GM21381 (cell line): Measurements from ENCODE around the gene REG3A.

Experiments used
- ATAC-seq: cut with Tn5 transposase; IDR thresholded peaks from one replicate; pipeline ENCODE4 v1.9.1; 2021; ENCODE audit warnings: mild to moderate bottlenecking, moderate library complexity; ENCODE audit not compliant: unreplicated experiment

The REG3A gene

GRCh38 chr2:79159653-79160052, at the start of gene REG3A:
REG3A (minus strand) TSS chr2:79159753; CDS start chr2:79159405, 348 bp downstream.
- no peak for ATAC-seq

GRCh38 chr2:79200762-79201161, 41.2 kb upstream of the REG3A start:
- ATAC-seq, result no peak

GRCh38 chr2:79191816-79192215, 32.3 kb upstream of the REG3A start:
- ATAC-seq, result no peak

- ATAC-seq, result no peak
Measured at GRCh38 chr2:79191081-79191480, 31.5 kb upstream of the REG3A start.

- ATAC-seq, result no peak
Measured at GRCh38 chr2:79189465-79189864, 29.9 kb upstream of the REG3A start.

GRCh38 chr2:79181617-79182016, 22.1 kb upstream of the REG3A start:
- ATAC-seq, result no peak

GRCh38 chr2:79180092-79180491, 20.5 kb upstream of the REG3A start:
- ATAC-seq, result no peak

- ATAC-seq, result no peak
Measured at GRCh38 chr2:79179036-79179435, 19.5 kb upstream of the REG3A start.

GRCh38 chr2:79178076-79178674, 18.6 kb upstream of the REG3A start:
- no peak for ATAC-seq

GRCh38 chr2:79171348-79171958, 11.9 kb upstream of the REG3A start:
- no peak for ATAC-seq

GRCh38 chr2:79162801-79163200, 3.2 kb upstream of the REG3A start:
- no peak for ATAC-seq

GRCh38 chr2:79162132-79162531, 2.6 kb upstream of the REG3A start:
- ATAC-seq, result no peak

- no peak for ATAC-seq
Measured at GRCh38 chr2:79159030-79159429, 523 bp downstream of the REG3A start.

GRCh38 chr2:79155826-79156476, 3.6 kb downstream of the REG3A start:
- ATAC-seq, result no peak

- no peak for ATAC-seq
Measured at GRCh38 chr2:79139423-79139822, 20.1 kb downstream of the REG3A start.

GRCh38 chr2:79138385-79138784, 21.2 kb downstream of the REG3A start:
- ATAC-seq, result no peak

- ATAC-seq, result no peak
Measured at GRCh38 chr2:79131687-79132086, 27.9 kb downstream of the REG3A start.

GRCh38 chr2:79129804-79130203, 29.7 kb downstream of the REG3A start:
- ATAC-seq, result no peak

GRCh38 chr2:79129260-79129659, 30.3 kb downstream of the REG3A start:
- no peak for ATAC-seq

- ATAC-seq, result no peak
Measured at GRCh38 chr2:79128406-79128805, 31.1 kb downstream of the REG3A start.

GRCh38 chr2:79125721-79125985, 33.9 kb downstream of the REG3A start:
- ATAC-seq, result no peak

- ATAC-seq, result no peak
Measured at GRCh38 chr2:79124907-79125720, 34.4 kb downstream of the REG3A start.
